H54 (cell line): ENCODE measurements around the gene HOXB4.

Experiments used
- DNase-seq: peaks from one replicate; pipeline ENCODE4 v3.0.0; 2011; ENCODE audit warnings: low spot score, mixed read lengths; ENCODE audit not compliant: insufficient read length
- FAIRE-seq: peaks from 3 replicates; lab custom pipeline; 2011; peaks lifted over from hg19 to GRCh38; lab: Jason Lieb, UNC
- POLR2A ChIP-seq: IDR thresholded peaks from 2 replicates; pipeline ENCODE4 v1.6.1; 2011; ENCODE audit warnings: low read depth, mild to moderate bottlenecking, low read length

Gene HOXB4

DNA sequence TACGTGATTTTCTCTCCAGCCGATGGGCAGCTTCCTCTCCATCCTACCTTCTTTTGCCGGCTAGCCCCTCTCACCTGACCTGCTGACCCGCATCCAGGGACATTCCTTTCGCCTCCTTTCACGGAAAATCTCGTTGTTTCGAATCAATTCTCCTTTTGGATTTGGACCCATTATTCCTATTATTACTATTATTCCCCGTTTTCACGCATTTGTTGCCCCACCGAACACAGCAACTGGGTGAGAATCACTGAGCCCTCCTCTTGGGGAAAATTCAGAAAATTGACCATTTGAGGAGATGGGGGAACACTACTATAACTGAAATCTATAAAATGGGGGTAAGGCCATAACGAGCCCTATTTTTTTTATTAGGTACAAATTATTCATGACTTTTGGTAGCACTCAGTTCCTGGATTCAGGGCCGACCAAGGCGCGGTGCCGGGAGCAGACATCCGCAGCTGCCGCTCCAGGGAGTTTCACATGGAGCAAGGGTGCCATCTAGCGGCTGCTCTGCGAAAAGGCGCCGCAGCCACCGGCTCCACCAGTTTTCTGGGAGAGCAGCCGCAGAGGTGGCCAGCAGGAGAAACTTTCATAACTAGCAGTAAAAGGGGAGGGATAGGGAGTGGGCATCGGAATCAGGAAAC, 40.2 kb upstream of the HOXB4 start:
- no peak for TF ChIP-seq POLR2A
- peak; percentile 97 for DNase-seq
- FAIRE-seq = no peak

DNA sequence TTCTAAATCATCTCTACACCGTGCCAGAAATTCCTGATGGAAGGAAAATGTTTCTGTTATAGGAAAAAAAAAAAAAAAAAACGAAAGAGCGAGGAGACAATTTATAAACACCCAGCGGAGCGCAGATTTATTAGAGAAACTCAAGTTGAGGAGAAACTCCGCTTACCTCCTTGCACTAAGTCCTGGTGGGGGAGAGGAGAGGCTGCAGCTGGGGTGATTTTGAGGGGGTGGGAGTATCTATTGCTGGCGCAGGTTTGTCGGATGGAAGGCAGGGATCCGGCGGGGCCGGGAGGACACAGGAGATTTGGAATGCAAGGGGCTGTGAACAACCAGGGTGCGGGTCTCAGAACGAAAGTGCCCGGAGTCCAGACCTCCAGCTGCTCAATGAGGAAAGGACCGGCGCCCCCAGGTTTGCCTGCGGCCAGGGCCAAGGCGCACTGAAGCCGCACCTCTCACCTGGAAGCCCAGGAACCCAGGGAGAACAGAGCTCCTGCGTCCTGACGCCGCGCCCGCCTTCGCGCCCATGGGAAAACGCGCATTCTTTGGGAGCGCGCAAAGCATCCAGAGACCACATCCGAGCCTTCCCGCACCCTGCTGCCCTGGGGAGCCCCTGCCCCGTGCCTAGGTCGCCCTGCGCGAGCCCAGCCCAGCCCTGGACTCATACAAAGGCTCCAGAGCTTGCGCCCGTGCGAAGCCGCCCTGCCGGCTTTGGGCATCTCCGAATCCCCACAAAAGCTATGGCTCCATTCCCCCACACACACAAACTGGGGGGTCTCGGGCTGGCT, 39.5 kb upstream of the HOXB4 start:
- FAIRE-seq (no peak), DNase-seq (no peak)
- TF ChIP-seq POLR2A = no peak

DNA sequence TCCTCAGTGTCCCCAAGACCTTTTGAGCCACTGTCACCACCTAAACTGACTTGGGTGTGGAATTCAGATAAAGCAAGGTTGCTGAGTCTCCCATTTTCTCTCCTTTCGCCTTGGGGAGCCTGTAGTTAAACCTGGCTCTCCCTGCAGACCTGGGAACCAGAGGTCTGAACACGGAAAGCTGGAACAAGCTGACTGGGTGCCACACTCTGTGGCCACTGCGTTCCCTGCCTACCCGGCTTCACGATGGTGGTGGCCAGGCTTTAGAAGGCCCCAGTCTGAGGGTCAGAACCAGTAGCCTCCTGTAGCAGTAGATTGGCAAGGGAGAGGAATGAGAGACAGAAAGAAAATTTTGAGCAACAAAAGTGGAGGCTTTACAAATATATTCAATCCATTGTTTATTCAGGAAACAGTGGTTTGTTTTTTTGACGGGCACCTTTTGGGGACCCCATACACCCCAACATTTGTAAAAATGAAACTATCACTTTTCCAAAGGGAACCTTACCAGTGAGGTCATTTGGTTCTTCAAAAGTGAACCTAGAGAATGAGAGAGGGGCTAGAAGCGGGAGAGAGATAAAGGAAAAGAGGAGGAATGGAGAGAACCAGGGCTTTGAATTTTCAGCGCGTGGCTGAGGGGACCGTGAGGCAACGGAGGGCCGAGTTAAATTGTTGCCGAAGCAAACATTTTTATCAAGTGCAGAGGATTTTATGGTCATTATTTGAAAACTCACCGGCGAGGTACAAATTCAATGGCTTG, 38.7 kb upstream of the HOXB4 start:
- no peak for TF ChIP-seq POLR2A
- FAIRE-seq = no peak
- no peak for DNase-seq

DNA sequence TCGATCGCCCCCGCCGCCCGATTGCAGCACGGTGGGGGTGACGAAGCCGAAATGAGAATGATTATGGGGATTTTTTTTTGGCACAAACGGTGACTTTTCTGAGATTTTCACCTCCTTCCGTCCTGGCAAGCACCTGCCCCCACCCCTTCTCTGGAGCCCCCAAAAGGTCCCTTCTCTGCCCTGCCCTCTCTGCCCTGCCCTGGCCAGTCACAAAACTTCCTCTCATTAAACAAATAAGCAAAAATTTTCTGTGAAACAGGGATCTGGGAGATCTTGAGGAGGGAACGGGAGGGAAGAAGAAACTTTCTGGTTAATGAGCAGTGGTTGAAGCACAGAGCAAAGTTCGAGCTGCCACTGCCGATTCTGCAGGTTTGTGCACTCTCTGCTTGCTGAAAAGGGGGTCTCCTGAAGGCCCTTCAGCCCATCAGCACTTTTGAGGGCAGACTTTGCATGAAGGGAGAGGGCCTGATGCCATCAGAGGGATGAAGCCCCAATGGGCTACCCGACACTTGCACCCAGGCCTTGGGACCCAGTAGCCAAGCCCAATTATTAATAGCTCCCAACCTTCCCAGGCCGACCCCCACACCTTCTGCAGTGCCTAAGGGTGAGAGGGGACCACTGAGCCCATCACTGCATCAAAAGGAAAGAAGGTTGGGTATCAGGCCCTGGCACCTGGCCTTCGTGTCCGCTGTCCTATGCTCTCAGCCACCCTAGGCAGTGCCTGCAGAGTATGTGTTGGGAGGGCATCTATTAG, 38.0 kb upstream of the HOXB4 start:
- DNase-seq = no peak

GRCh38 chr17:48615047-48615962, 37.2 kb upstream of the HOXB4 start, which contains the start of gene HOXB8:
HOXB8 (minus strand) TSS chr17:48615292; CDS start chr17:48614704, 588 bp downstream.
- FAIRE-seq (no peak), DNase-seq (no peak)
- TF ChIP-seq POLR2A = no peak

More for the DNA sequence above, 38.0 kb upstream of the HOXB4 start:
- no peak for FAIRE-seq
- TF ChIP-seq POLR2A = no peak

DNA sequence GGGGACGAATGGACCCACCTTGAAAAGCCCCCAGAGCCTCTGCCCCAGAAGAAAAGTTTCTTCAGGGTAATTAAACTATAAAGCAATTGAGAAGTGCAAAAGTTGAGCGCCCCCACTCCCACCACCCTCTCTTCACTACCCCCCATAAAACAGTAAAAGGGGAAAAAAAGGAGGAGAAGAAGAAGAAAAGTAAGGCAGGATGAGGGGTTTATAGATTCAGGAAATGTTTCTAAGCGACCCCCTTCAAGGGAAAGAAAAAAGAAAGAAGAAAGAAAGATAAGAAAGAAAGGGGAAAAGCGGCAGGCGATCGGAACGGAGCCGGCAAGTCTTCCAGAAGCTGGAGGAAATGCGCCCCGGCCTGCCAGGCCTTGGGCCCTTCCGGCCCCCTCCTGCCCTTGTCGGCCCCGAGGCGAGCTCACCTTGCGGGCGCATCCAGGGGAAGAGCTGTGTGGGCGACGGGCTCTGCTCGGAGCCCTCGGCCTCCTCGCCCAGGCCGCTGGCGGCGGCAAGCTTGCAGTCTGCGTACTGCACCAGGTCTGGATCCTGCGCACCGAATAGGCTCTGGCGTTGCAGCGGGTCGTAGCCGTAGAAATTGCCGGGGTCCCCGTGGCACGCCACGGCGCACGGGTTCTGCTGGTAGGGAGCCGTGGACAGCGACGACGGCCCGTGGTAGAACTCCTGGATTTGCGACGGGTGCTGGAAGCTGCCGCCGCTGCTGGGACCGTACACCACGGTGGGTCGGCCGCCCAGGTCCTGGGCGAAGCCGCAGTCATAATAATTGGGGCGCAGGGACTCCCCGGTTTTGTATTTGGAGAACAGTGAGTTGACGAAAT, 35.9 kb upstream of the HOXB4 start:
- no peak for TF ChIP-seq POLR2A
- DNase-seq (no peak), FAIRE-seq (no peak)

DNA sequence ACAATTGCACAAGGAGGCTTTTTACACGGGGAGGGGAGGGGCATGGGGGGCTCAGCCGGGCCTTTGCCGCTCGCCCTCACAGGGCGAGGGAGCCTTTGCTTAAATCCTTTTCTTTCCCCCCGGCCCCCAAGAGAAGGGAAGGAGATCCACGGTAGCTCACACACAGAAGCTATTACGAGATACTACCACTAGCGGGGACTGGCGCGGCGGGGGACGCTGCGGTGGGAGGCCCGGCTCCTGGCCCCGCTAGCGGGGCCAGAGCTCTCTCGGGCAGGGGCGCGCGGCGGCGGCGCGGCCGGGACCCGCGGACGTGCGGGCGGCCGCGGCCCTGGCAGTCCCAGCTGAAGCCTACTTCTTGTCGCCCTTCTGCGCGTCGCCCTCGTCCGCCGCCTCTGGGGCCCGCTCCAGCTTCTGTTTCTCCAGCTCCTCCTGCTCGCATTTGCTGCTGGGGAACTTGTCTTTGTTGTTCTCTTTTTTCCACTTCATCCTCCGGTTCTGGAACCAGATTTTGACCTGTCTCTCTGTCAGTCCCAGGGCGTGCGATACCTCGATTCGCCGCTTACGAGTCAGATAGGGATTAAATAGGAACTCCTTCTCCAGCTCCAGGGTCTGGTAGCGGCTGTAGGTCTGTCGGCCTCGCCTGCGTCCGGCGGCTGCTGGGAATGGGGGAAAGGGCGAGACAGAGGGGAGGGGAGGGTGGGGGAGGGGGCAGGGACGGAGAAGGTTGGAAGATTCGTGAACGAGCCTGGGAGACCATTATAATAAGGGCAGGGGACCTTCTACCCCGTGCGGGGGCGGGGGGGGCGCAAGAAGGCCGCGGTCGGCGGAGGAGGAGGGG, 34.9 kb upstream of the HOXB4 start:
- TF ChIP-seq POLR2A = no peak
- DNase-seq (no peak), FAIRE-seq (no peak)

- no peak for TF ChIP-seq POLR2A
- FAIRE-seq (no peak), DNase-seq (no peak)
These were observed 34.3 kb upstream of the HOXB4 start for GRCh38 chr17:48612456-48612853.

- DNase-seq = no peak
- TF ChIP-seq POLR2A = peak; percentile 38; the same call in 1 of the 2 replicates
- no peak for FAIRE-seq
These were observed 33.7 kb upstream of the HOXB4 start for GRCh38 chr17:48611681-48612455.

- FAIRE-seq (no peak), DNase-seq (no peak)
- TF ChIP-seq POLR2A = no peak
These were observed 33.1 kb upstream of the HOXB4 start for GRCh38 chr17:48611213-48611612.
